Neuronal stem cell (in vitro differentiated cells): ENCODE results near the gene C9orf85.
A peak's percentile ranks its signal among the peaks of the same experiment; 100 is the strongest.

Experiments
- DNase-seq: peaks from one replicate; pipeline ENCODE4 v3.0.0-alpha.2; 2013; ENCODE audit warnings: low spot score
- H2AFZ ChIP-seq: one replicate; pipeline ENCODE4 v1.6.1; 2013; ENCODE audit warnings: mild to moderate bottlenecking, low read length, inconsistent platforms
- H2AK5ac ChIP-seq: 2 replicates; pipeline ENCODE4 v1.6.1; 2013; ENCODE audit warnings: low read depth, mild to moderate bottlenecking, inconsistent platforms, low read length, moderate library complexity, mixed read lengths
- H2BK120ac ChIP-seq: 2 replicates; pipeline ENCODE4 v1.6.1; 2013; ENCODE audit warnings: low read depth, mild to moderate bottlenecking, inconsistent platforms, low read length, moderate library complexity, mixed read lengths
- H2BK12ac ChIP-seq: one replicate; pipeline ENCODE4 v1.6.1; 2013; ENCODE audit warnings: low read length, inconsistent platforms
- H2BK15ac ChIP-seq: 2 replicates; pipeline ENCODE4 v1.6.1; 2013; ENCODE audit warnings: mild to moderate bottlenecking, low read length, inconsistent platforms, mixed read lengths
- H2BK5ac ChIP-seq: one replicate; pipeline ENCODE4 v1.6.1; 2013; ENCODE audit warnings: inconsistent platforms, mild to moderate bottlenecking, low read length, moderate library complexity
- H3K14ac ChIP-seq: one replicate; pipeline ENCODE4 v1.6.1; 2013; ENCODE audit warnings: low read length, inconsistent platforms
- H3K18ac ChIP-seq: 2 replicates; pipeline ENCODE4 v1.6.1; 2013; ENCODE audit warnings: low read length, inconsistent platforms
- H3K23ac ChIP-seq: 2 replicates; pipeline ENCODE4 v1.6.1; 2013; ENCODE audit warnings: low read depth, mild to moderate bottlenecking, mixed read lengths, low read length, inconsistent platforms; ENCODE audit not compliant: poor library complexity
- H3K27ac ChIP-seq: replicated peaks from 3 replicates; pipeline ENCODE4 v1.5.1; 2013; ENCODE audit warnings: low read length, inconsistent platforms
- H3K27me3 ChIP-seq, 3 experiments: 2 replicates each; pipeline ENCODE4 v1.6.1; 2013; ENCODE audit warnings: low read length in 3 of 3, mild to moderate bottlenecking in 2 of 3, inconsistent platforms in 1 of 3, low read depth in 1 of 3, mixed read lengths in 1 of 3, moderate library complexity in 1 of 3; ENCODE audit not compliant: control insufficient read depth in 3 of 3, insufficient read depth in 3 of 3
- H3K36me3 ChIP-seq, 2 donors: replicated peaks in 1 of 2; 2 replicates each; pipeline ENCODE4 v1.6.1; 2013; ENCODE audit warnings: low read length in 2 of 2; ENCODE audit not compliant: control insufficient read depth in 2 of 2, insufficient read depth in 2 of 2
- H3K4ac ChIP-seq: 2 replicates; pipeline ENCODE4 v1.6.1; 2013; ENCODE audit warnings: inconsistent platforms, mild to moderate bottlenecking, low read length, moderate library complexity
- H3K4me1 ChIP-seq, 2 donors: 1 replicate in 1 of 2; 2 replicates in 1 of 2; pipeline ENCODE4 v1.6.1; 2013; ENCODE audit warnings: low read length in 2 of 2, low read depth in 1 of 2; ENCODE audit not compliant: control insufficient read depth in 2 of 2, insufficient read depth in 1 of 2
- H3K4me2 ChIP-seq: one replicate; pipeline ENCODE4 v1.6.1; 2013; ENCODE audit warnings: mild to moderate bottlenecking, low read length, inconsistent platforms; ENCODE audit not compliant: insufficient read depth, poor library complexity, severe bottlenecking
- H3K4me3 ChIP-seq, 2 donors: 2 replicates each; pipeline ENCODE4 v1.5.1; 2013; ENCODE audit warnings: low read length in 2 of 2, mild to moderate bottlenecking in 2 of 2, inconsistent platforms in 1 of 2, moderate library complexity in 1 of 2
- H3K79me1 ChIP-seq: one replicate; pipeline ENCODE4 v1.6.1; 2013; ENCODE audit warnings: low read depth, mild to moderate bottlenecking, inconsistent platforms, low read length, moderate library complexity
- H3K9ac ChIP-seq: one replicate; pipeline ENCODE4 v1.6.1; 2013; ENCODE audit warnings: mild to moderate bottlenecking, low read depth, low read length, inconsistent platforms; ENCODE audit not compliant: poor library complexity
- H3K9me3 ChIP-seq, 2 donors: replicated peaks in 1 of 2; 2 replicates each; pipeline versions ENCODE3 to v1.6.1; 2013; ENCODE audit warnings: low read length in 2 of 2, mild to moderate bottlenecking in 2 of 2, inconsistent platforms in 1 of 2, low read depth in 1 of 2, mixed read lengths in 1 of 2, moderate library complexity in 1 of 2; ENCODE audit not compliant: control insufficient read depth in 2 of 2, insufficient read depth in 1 of 2
- H4K8ac ChIP-seq: one replicate; pipeline ENCODE4 v1.6.1; 2013; ENCODE audit warnings: low read depth, mild to moderate bottlenecking, inconsistent platforms, low read length, moderate library complexity
- H4K91ac ChIP-seq: one replicate; pipeline ENCODE4 v1.6.1; 2013; ENCODE audit warnings: low read length, low read depth, mild to moderate bottlenecking, inconsistent platforms; ENCODE audit not compliant: poor library complexity
- WGBS, 2 donors: extraction: QIAGEN DNeasy Blood & Tissue Kit; methylation state at CpG; one replicate each; pipeline ENCODE4 v1.1.7; 2013; ENCODE audit warnings: missing lambda C conversion rate in 2 of 2, mixed read lengths in 1 of 2; ENCODE audit not compliant: insufficient read length in 2 of 2, insufficient replicate concordance in 1 of 2; ENCODE audit errors: extremely low coverage in 2 of 2; 5-methylcytosine and 5-hydroxymethylcytosine counted together

C9orf85 gene

GRCh38 chr9:71985297-71985911 is 74.0 kb downstream of the C9orf85 start:
- Histone ChIP-seq H4K8ac (no peak overlapping the region), H3K9me3 (peaks cover 0 to 2% of the 10 kb centered on the region in 2 donors), H3K9ac (no peak overlapping the region), H3K79me1 (no peaks in the 10 kb centered on the region), H2BK120ac (no peak overlapping the region), H2BK15ac (no peak overlapping the region), H2AFZ (no peak overlapping the region), H3K4me3 (no peak overlapping the region), H3K23ac (no peak overlapping the region), H2BK5ac (no peak overlapping the region), H3K27me3 (no peaks in the 10 kb centered on the region), H3K4me2 (no peak overlapping the region), H3K36me3 (no peaks in the 10 kb centered on the region), H3K18ac (no peak overlapping the region), H3K14ac (no peak overlapping the region), H4K91ac (no peak overlapping the region), H2BK12ac (no peak overlapping the region), H3K27ac (no peak overlapping the region), H3K4me1 (no peaks in the 10 kb centered on the region), H2AK5ac (no peak overlapping the region), H3K4ac (no peak overlapping the region)
- WGBS, 2 donors: no CpG with 5 or more reads among the region's 10 CpGs
- no peak for DNase-seq

GRCh38 chr9:71986900-71987299 is 75.5 kb downstream of the C9orf85 start:
- Histone ChIP-seq H3K4me1 (no peaks in the 10 kb centered on the region), H3K9me3 (peaks cover 0 to 2% of the 10 kb centered on the region in 2 donors), H3K36me3 (no peaks in the 10 kb centered on the region), H2AFZ (no peak overlapping the region), H3K23ac (no peak overlapping the region), H3K27ac (no peak overlapping the region), H2BK5ac (no peak overlapping the region), H4K8ac (no peak overlapping the region), H2BK15ac (no peak overlapping the region), H3K27me3 (no peaks in the 10 kb centered on the region), H2AK5ac (no peak overlapping the region), H2BK120ac (no peak overlapping the region), H2BK12ac (no peak overlapping the region), H3K4me3 (no peak overlapping the region), H3K18ac (no peak overlapping the region), H3K4ac (no peak overlapping the region), H3K9ac (no peak overlapping the region), H3K4me2 (no peak overlapping the region), H4K91ac (no peak overlapping the region), H3K79me1 (no peaks in the 10 kb centered on the region), H3K14ac (no peak overlapping the region)
- WGBS, 2 donors: no CpG with 5 or more reads among the region's 3 CpGs
- DNase-seq: no peak

DNA sequence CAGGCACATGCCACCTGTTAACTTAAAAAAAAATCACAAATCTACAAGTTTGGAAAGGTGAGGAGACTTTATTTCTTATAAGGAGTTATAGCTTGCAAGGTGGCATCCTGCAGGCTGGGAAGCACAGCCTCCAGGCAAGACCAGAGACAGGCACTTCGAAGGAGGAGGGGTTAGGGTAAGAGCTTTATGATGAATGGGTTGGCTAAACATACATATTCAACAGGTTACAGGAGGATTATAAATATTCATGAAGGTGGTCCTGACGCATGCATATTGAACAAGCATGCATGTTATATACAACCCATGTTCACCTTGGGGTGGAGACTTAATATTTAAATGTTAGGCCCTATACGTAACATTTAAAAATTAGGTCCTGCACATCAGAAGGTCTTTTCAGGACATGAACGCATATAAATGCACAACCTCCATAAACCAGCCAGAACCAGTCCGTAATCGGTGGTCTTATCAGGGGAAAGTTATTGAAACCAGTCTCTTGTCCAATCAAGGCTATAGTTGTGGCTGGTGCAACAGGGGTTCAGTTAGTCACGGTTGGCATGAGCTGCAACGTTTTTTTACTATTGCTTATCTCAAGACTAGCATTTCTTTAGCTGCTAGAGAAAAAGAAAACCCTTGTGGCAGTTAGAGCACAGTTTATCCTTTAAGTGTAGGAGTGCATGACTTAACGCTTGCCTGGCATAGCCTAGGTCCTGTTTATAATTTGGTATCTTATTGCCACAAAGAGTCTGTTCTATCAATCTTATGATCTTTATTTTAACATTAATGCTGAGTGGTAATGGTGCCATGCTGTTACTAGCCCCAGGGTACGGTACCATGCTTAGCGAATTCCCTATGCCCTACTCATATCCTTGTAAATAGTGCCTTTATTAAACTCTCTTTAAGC is 76.3 kb downstream of the C9orf85 start:
- Histone ChIP-seq H3K9ac (no peak overlapping the region), H2BK120ac (no peak overlapping the region), H3K4me3 (no peak overlapping the region), H3K36me3 (no peaks in the 10 kb centered on the region), H4K8ac (no peak overlapping the region), H3K4ac (no peak overlapping the region), H3K27me3 (no peaks in the 10 kb centered on the region), H3K79me1 (no peaks in the 10 kb centered on the region), H2BK5ac (no peak overlapping the region), H3K14ac (no peak overlapping the region), H3K4me2 (no peak overlapping the region), H3K4me1 (no peaks in the 10 kb centered on the region), H2AFZ (peak overlapping the region; percentile 6), H3K18ac (no peak overlapping the region), H3K23ac (no peak overlapping the region), H2BK12ac (no peak overlapping the region), H3K9me3 (peaks cover 0 to 2% of the 10 kb centered on the region in 2 donors), H2AK5ac (no peak overlapping the region), H3K27ac (no peak overlapping the region), H2BK15ac (no peak overlapping the region), H4K91ac (no peak overlapping the region)
- no CpG with 5 or more reads among the region's 11 CpGs for WGBS, 2 donors
- no peak for DNase-seq

GRCh38 chr9:71990466-71990865 is 79.0 kb downstream of the C9orf85 start:
- Histone ChIP-seq H4K8ac (no peak overlapping the region), H3K4me2 (no peak overlapping the region)
- WGBS, 2 donors: no CpG with 5 or more reads among the region's 1 CpG

More at GRCh38 chr9:71990466-71990865, 79.0 kb downstream of the C9orf85 start:
- Histone ChIP-seq H3K4ac (no peak overlapping the region), H2AK5ac (no peak overlapping the region), H3K14ac (no peak overlapping the region), H3K23ac (no peak overlapping the region), H3K4me1 (no peaks in the 10 kb centered on the region), H3K4me3 (no peak overlapping the region), H3K27me3 (no peaks in the 10 kb centered on the region), H3K9me3 (no peaks in the 10 kb centered on the region), H3K18ac (no peak overlapping the region), H2BK15ac (no peak overlapping the region), H3K27ac (no peak overlapping the region), H4K91ac (no peak overlapping the region), H3K36me3 (no peaks in the 10 kb centered on the region), H2AFZ (no peak overlapping the region), H3K79me1 (no peaks in the 10 kb centered on the region), H2BK5ac (no peak overlapping the region), H2BK12ac (no peak overlapping the region), H2BK120ac (no peak overlapping the region), H3K9ac (no peak overlapping the region)
- DNase-seq: no peak
